GM03348 (cell line): Measurements from ENCODE around the gene CARMIL1.

Experiments
- DNase-seq: peaks from one replicate; pipeline ENCODE4 v3.0.0; 2012; ENCODE audit warnings: low spot score

Gene CARMIL1

GRCh38 chr6:25655723-25656122, 376.5 kb downstream of the CARMIL1 start:
- DNase-seq: no peak

GRCh38 chr6:25659633-25660368, 380.6 kb downstream of the CARMIL1 start:
- DNase-seq: no peak

- peak; percentile 32 for DNase-seq
Measured at GRCh38 chr6:25660512-25660911, 381.3 kb downstream of the CARMIL1 start.

DNA sequence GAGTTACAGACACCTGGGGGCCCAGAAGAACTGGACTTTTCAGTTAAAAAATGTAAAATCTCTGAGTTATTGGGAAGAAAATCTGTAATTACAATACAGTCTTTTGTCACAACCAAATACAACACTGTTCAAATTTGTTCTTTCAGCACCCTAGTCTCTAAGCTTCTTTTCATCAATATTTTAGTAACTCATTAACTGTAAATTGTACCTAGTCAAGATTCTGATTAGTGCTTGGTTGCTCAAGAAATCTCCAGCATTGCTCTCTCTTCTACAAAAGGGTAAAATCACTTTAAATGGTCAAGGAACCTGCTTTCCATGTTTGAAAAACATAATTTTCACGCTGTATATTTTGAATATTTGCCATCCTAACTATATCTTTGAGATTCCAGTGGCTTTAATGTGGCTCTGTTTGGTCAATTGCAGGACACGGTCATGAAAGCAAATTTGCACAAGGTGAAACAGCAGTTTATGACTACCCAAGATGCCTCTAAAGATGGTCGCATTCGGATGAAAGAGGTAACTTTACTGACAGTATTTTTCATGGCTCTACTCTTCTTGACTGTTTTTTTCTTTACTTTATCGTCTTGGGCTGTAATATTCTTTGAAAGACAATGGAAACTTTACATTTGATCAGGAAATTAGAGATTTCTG, 382.1 kb downstream of the CARMIL1 start:
- DNase-seq: no peak

- no peak for DNase-seq
Measured at GRCh38 chr6:25665455-25665854, 386.3 kb downstream of the CARMIL1 start.

DNA sequence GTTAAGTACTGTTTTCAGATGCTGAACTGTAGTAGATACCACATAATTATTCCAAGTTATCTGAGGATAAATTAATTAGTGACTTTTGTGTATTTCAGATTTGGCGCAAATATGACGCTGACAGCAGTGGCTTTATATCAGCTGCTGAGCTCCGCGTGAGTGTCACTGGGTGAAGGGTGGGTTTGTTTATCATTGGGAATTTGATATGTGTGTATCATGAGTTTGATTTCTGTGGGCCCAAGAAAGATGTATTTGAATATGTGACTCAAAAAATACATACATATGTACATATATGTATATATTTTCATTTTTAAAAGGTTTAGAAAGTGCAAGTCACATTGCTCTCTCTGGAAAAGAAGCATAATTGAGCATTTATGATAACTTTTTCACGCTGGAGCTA, 390.2 kb downstream of the CARMIL1 start:
- no peak for DNase-seq
